NCI-H2227 (cell line): ENCODE data around the gene DDX1.

Experiments used
- DNase-seq: peaks from one replicate; lab custom pipeline; 2025; ENCODE audit not compliant: unreplicated experiment; lab: John Stamatoyannopoulos, UW

The DDX1 gene

DNA sequence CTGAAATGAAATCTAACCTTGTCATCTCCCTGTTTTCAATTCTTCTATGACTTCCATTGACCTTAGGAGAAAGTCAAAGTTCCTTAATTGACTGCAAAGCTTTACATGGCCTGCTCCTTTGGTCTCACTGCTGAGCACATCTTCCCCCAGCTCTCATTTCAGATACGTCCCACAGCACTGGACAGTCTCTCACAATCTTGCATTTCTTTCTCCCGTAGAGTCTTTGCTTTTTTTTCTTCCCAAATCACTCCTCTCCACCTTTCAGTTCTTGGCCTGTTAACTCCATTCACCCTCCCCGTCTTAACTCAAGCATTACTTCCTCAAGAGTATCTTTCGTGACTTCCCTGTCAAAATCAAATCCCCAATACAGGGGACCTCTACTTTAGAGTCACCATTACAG lies 67.2 kb downstream of the DDX1 start:
- DNase-seq: no peak

DNA sequence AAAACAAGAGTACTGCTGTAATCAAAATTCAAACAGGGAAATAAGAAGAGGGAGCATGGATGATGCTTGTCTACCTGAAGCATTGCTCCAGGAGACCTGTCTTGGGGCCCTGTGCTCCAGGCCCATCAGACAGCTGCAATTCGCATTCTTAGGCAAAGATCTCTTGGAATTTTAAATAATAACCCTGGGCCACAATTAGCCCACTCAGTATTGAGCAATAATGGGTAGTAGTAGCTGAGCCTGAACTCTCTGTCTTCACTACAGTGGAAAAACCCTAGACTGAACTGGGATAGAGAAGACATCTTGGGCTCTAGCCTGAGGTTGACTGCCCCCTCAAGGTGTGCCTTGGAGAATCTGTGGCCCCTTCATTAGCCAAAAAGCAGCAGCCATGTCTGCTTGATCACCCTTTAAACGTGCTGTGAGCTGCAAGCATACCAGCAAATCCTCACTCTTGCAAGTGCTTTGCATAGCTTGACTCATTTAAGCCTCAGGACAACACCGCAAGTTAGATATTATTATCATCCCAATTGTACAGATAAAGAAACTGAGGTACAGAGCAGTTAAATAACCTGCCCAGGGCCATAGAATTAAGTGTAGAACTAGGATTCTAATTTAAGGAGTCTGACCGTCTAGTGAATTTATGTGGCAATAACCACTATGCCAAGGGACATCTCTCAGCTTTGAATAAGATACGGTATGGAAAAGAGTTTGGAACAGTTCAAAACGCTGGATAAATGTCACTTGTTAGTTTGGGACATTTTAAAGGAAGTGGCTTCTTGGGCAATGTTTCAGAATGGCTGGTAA lies 69.0 kb downstream of the DDX1 start:
- DNase-seq: no peak

DNA sequence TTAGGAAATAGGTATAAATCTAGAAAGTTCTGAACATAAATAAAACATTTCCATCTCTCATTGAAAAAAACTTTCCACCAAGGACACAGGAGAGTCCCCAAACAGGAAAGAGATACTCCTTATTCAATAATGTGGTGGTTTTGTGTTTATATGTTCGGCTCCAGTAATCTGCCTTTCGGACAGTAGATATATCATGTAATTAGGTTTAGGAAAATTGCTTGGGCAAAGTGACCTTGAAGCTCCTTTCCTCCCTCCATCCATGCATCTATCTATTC lies 69.6 kb downstream of the DDX1 start:
- no peak for DNase-seq

DNA sequence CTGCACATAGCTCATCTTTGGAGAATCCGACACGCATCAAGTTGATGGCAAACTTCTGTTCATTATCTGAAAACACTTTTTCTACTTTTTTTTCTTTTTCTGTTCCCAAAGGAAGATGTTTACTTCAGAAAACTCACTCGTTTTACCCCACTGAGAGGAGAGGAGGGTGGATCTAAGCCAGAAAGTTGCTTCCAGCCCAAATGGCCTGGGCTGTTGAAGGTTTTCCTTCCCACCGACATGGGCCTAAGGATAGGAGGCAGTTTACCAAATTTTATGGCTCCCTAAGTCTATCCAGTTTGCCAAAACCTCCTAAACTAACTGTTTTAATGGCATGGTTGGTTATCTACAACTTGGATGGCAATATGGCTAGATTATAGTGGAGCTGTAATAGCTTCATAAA lies 70.4 kb downstream of the DDX1 start:
- DNase-seq: no peak

DNA sequence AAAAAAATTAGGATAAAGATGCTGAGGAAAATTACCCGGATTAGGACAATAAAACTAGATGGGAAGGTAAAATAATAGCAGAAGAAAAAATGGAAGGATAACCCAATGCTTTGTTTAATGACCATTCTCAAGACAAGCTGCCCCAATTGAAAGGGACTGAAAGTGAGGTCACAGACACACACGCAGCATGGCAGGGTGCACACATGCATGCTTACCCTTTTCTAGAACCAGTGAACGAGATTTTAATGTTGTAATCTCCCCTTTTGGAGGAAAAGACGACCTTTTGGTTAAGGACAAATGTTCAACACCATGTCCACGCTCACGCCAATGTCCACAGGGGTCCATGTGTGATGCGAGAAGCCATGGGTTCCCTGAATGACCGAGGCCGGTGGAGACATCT lies 70.9 kb downstream of the DDX1 start:
- DNase-seq: no peak

DNA sequence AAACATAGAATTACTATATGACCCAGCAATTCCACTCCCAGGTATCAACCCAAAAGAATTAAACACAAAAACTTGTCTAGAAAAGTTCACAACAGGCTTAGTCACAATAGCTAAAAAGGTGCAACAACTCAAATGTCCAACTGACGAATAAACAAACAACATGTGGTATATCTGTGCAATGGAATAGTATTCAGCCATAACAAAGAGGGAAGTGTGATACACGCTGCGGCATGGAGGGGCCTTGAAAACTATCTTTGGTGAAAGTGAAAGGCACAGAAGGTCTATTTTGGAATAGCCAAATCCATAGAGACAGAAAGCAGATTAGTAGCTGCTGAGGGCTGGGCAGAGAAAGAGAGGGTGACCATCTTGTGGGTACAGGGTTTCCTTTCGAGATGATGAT lies 72.1 kb downstream of the DDX1 start:
- DNase-seq: no peak

DNA sequence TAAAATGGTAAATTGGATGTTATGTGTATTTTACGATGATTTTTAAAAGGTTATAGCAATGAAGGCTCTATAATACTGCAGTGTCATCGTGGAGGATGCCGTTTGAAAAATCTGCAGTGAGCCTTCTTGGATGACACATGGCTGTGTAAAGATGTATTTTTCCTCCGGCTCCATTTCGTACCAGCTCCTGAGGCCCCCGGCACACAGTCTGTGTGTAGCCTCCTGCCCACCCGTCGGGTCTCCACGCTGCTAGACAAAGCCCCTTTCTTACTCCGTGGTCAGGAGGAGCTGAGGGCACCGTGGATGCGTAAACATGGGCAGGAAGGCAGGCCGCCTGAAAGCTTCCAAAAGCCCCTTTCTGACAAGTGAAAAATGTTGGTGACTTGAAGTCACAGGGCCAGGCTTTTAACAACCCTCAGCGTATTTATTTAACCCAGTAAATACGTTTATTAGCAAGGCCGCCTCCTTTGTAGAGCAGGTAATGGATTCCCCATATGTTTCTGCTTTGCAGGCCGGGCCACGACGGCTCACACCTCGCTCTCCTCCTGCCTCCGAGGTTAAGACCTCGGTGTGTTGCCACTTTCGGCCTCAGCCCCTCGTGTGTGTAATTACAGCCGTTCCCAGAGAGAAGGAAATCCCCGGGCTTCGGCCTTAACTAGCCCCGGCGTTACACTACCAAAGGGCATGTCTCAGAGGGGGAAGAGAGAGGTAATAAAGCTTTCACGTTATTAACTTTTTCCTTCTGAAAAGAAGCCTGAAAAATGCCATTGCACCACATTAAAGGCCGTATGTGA lies 72.8 kb downstream of the DDX1 start:
- no peak for DNase-seq

DNA sequence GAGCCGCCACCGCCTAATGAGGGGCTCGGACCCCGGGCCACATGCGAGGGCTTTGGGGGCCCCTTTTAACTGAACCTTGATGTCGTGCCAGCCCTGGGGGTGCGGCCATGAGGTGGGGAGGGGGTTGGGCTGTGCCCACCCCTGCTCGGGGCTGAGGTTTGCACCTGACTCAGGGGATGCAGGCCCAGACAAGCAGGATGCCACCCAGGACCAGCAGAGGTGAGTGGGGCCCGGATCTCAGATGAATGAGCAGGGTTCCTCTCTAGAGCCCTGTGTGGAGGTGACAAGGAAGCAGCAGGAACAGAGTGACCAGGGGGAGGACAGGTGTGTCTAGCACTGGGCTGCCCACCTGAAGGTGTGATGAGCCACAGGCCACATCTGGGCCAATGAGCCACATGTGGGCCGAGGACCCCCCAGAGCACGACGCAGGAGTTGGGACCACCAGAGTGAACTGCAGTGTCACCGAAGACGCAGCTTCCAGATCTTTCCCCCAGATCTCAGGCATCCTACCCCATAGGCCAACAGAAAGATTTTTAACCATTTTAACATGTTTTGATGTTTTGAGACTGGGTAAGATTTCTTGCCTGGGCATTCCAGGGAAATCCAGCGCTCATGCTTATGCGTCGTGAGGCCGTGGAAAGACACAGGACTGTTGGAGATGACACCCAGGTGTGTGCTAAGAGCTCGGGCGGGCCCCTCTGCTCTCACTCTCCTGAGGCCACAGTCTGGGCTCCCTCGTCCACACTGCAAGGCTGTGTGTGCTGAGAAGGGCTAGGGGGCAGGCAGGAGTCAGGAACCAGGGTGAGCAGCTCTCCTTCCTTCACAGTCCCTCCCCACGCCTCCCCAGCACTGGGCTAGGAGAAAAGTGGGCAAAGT lies 73.6 kb downstream of the DDX1 start:
- no peak for DNase-seq

DNA sequence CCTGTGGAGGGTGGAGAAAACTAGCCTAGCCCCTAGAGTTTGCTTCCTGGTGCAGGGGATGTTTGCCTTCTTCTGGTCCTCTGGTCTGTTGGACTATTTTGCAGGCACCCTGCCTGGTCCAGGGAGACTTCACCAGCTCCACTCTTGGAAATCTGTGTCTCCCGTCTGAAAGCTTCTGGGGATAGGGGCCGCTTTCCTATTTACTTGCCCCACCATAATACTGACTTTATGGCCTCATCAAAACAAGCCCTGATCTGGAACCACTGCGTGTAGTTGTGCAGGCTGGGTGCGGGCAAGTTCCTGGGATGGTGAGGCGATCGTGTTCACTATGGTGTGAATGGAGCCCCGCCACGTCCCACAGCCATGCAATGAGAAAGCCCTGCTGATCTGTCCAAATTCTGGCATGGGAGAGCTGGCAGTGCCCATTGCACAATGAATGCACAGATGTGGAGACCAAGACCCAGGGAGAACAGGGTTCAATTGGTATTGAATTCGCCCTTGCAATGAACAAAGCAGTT lies 74.3 kb downstream of the DDX1 start:
- DNase-seq: no peak

DNA sequence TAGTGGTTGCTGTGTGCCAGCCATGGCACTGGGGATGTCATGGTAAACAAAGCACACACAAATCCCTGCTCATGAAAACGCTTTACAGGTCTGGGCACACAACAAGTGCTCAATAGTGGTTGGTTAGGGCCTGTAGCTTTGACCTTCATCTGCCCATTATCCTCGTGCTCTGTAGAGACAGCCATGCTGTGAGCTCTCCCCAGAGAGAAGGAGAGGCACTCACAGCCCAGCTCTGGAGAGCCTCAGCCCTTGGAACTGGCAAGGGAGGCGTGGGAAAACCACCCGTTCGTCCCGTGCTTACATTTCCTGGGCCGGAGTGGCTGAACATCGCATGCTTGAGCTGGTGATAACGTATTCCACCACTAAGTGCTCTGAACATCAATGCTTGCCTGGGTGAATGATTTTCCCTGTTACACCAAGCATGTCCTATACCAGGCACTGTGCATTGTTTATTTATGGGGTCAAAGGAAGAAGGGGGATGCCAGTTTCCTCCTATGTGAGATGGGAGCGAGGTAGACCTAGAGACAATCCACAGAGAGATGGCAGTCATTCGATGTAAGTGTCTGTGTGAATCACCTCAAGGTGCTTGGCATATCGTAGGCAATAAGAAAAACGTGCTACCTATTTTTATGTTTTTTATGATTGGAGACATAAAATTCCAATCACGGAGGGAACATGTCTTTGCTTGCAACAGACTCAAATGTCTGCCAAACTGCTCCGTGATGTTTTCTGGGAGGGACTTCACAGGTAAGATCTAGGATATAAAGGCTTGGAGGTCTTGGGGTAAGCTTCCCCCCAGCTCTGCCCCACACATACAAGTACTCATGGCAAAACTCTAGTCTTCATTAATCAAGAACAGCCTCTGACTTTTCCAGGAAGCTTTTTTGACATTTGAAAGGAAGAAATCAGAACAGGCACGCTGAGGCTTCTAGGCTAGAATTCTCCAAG lies 75.5 kb downstream of the DDX1 start:
- DNase-seq: no peak

DNA sequence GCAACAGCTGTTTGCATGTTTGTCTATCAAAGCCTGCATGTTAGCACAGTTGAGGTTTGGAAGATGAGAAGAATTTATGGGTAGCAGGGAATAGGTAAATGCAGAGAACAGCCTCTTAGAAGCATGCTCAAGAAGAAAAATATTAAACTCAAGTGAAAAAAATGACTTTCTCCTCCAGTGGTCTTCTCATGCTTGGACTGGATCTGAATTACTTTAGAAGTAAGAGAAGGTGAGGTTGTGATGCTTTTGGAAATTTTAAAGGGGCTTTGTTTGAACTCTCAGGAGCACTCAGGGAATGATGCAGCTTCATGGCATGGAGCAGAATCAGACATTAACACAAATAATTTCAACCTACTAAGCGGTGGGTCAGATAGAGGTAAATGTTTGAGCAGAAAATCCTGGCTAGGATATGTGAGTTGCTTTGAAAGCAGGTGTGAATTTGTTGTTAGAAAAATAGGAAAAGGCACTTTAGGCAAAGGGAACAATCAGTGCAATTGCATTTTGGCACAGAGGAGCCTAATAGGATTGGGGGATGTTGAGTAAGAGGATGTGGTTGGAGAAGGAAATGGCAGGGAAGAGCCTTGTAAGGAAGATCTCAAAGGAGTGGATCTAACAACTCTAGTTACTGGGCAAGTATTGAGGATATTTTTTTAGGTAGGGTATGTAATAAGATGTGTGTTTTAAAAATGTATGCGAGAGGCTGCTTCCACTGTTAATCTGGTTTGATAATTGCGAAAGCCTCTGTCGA lies 76.3 kb downstream of the DDX1 start:
- no peak for DNase-seq

DNA sequence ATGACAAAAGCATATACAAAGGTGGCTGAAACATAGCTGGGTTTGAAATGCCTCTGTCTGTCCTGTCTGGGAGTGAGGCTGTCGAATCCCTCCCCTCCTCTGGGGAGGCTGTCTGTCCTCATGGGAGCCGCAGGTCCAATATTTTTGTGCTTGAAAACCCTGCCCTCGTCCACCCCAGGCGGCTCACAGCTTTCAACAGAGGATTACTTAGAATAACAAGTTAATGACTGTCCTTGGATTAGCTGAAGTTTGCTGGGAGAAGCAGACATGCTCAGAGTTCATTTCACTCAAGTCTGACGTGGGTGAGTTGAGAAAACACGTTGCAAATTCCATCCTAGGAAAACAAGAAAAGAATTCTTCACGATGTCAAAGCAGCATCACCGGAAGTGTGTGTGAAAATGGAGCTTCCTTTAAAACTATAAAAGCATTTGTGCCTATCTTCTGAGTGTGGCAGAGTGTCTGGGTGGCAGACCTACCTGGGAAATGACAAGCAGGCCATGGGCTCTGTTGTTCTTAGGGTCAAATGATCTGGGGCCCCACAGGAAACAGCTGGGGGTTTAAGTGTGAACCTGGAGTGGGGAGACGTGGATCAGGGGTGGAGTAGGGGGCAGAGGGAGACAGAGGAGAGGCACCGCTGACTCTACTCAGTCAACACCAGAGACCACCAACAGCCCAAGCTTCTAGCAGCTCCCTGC lies 77.1 kb downstream of the DDX1 start:
- DNase-seq: no peak

DNA sequence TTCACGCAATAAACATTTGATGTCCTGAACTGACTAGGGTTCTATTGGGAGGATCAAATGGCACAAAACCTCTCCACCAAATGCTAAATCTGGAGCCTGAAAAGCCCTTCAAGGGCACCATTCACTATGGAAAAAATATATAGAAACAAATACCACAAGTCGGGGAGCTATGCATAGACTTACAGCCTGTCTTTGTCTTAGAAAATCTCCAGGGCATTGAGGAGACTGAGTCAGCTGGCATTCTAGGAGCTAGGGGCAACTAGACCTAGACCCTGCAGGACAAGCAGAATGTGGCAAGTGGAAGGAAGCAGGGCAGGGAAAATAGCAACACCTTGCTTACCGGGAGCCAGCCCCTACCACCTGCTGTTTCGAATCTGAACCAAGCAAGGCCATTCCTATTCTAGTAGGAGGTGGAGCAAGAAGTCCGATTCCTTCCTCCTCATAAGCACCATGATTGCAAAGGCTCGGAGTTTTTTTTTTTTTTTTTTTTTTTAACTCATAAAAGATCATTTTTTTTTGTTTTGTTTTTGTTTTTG lies 77.8 kb downstream of the DDX1 start:
- no peak for DNase-seq

DNA sequence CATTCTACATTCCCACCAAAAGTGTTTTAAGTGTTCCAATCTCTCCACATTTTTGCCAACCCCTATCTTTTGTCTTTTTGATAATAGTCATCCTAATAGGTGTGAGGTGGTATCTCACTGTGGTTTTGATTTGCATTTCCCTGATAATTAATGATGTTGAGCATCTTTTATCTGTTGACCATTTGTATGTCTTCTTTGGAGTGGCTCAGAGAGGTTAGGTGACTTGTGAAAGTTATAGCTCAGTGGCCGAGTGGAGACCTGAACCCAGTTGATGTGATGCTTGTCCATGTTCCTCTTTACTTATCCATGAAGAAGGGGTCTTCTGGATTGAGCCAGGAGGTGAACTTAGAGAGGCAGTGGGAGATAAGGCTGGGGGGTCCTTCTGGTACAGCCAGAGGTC lies 78.8 kb downstream of the DDX1 start:
- no peak for DNase-seq

DNA sequence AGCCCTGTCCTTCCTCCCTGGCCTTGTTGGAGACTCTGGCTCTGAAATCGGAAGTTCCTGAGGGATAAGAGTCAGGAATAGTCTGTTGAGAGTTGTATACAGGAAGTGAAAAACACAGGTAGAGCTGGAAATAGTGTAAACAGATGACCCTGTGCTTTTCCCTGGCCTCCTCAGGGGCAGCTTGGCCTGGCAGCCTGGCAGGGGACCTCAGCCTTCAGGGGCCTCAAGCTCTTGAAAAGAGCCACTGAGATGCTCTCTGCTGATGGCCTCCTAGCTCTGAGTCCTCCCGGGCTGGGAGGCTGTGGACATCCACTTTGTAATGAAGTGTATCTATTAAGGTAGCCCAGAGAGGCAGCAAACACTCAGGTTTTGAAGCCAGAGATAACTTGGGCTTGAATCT lies 79.3 kb downstream of the DDX1 start:
- no peak for DNase-seq

DNA sequence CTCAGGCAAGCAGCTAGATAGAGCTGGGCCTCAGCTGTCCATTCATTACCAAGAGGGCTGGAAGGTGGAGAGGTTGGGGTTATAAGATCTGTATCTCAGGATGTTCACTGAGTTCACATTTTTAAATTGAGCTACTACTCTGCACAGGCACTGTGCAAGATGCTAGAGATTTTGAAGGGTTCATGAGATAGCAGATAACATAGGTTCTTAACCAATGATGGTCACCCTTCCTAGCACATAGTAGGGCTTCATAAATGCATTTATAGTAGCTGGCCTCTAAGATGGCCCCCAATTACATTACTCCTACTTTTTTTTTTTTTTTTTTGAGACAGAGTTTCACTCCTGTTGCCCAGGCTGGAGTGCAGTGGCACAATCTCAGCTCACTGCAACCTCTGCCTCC lies 79.7 kb downstream of the DDX1 start:
- no peak for DNase-seq

DNA sequence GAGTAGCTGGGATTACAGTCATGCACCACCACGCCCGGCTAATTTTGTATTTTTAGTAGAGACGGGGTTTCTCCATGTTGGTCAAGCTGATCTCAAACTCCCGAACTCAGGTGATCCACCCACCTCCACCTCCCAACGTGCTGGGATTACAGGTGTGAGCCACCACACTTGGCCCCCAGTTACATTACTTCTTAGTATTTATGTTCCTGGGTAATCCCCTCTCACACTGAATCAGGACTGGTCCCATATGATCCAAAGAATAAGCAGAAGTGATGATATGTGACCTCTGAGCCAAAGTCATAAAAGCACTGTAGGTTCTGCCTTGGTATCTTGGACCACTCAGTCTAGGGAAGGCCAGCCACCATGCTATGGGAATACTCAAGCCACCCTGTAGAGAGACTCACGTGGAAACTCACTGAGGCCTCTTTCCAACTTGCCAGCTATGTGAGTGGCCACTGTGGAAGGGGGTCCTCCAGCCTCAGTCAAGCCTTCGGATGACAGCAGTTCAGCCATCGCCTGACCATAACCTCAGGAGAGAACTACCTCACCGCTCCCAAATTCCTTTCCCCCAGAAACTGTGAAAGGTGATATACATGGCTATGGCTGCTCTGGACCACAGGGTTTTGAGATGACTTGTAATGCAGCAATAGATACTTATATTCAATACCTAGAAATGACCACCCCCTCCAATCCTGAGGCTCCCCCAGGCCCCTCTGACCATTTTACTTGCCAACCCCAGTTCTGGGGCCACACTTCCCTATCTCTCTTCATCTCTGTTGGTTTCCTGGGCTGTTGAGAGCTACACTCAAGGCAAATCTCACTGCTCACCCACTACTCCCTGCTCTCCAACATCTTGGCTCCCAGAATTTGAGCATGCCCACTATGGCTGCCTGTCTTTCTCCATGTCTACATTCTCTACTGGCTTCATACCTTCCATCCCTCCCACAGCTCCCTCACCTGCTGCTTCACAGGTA lies 80.5 kb downstream of the DDX1 start:
- no peak for DNase-seq
